ENCODE measurements around the gene RNF215. TPM values are rescaled to one million over a fixed set of nuclear protein-coding genes. Genes with fewer than 3 reads are reported as not detected.

Gene RNF215
- total RNA-seq, 2 donors from 2014 or later, result 5.6 to 7.5 TPM

DNA sequence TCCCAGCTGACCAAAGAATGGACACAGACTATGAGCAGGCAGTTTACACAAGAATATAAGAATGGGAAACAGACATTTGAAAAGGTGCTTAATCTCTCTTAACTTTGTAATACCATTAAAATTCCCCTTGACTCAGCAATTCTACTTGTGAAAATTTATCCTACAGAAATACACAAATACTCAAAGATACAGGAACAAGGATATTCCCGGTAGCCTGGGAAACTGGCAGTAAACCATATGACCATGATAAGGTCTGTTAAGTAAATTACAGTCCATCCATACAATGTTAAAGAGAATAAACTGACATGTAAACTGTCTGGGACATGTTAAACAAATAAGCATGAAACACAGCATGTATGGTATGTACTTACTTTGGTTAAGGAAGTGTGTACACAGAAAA is 29.6 kb upstream of the RNF215 start:
- H3K27ac ChIP-seq, result no peak overlapping the region
- no peak for DNase-seq (ENCODE audit: low spot score)
- no peak for TF ChIP-seq CTCF (IDR thresholded peaks at IDR 0.05)
- H3K9me3 ChIP-seq, result no peaks in the 10 kb centered on the region
- no peak overlapping the region for H3K4me3 ChIP-seq
- no peaks in the 10 kb centered on the region for H3K27me3 ChIP-seq
- H3K36me3 ChIP-seq, result peaks cover 26% of the 10 kb centered on the region
- H3K4me1 ChIP-seq, result peaks cover 0 to 6% of the 10 kb centered on the region in 2 donors

DNA sequence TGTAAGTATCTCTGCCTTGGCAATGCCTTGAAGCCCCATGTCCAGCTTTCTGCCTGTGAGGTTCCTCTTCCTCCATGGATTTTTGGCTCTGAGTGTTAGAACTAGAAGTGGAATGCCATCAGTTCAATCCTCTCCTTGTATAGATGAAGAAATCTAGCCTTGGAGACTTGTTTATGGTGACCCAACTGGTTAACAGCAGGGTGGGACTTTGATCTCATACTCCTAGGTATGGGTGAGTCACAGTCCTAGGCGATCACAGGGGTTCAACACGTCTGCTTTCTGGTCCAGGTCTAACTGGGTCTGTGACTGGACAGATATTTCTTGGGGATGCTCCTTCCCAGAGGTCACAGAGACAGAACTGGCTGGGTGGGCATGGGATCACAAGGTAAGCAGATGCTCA is 29.2 kb upstream of the RNF215 start:
- Histone ChIP-seq H3K27me3 (no peaks in the 10 kb centered on the region), H3K27ac (no peak overlapping the region), H3K36me3 (peaks cover 26% of the 10 kb centered on the region), H3K4me1 (peaks cover 0 to 2% of the 10 kb centered on the region in 2 donors), H3K9me3 (no peaks in the 10 kb centered on the region), H3K4me3 (no peak overlapping the region)
- TF ChIP-seq CTCF (IDR thresholded peaks at IDR 0.05), result no peak
- DNase-seq (ENCODE audit: low spot score), result no peak

GRCh38 chr22:30414525-30415047 is 27.4 kb upstream of the RNF215 start:
- H3K36me3 ChIP-seq, result peaks cover 32% of the 10 kb centered on the region
- TF ChIP-seq CTCF (IDR thresholded peaks at IDR 0.05), result no peak
- no peak overlapping the region for H3K4me3 ChIP-seq

DNA sequence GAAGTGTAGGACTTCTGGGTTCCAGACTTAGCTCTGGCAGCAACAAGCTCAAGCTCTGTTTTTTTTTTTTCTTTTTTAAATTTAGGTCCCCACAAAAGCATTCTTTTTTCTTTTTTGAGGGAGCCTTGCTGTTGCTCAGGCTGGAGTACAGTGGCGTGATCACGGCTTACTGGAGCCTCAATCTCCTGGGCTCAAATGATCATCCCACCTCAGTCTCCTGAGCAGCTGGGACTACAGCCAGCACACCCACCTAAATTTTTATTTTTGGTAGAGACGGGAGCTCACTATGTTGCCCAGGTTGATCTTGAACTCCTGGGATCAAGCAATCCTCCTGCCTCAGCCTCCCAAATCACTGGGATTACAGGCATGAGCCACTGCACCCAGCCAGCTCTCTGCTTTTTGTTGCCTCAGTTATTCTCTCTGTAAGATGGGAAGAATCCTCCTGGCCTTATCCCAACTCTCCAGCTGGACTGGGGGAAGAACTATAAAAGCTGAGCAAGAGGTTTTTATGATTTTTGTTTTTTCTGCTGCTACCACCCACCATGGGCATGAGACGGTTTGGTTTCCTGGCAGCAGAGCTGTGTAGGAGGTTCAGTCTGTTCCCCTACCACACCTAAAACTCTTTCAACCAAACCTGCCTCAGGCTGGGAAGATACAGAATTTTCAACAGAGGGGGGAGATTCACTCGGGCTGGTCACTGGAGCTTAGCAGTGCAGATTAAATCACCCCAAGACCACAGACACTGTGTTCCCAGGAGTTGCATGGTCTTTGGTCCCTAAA is 26.7 kb upstream of the RNF215 start:
- H3K9me3 ChIP-seq, result no peaks in the 10 kb centered on the region
- H3K27ac ChIP-seq, result no peak overlapping the region
- H3K4me3 ChIP-seq, result no peak overlapping the region
- no peaks in the 10 kb centered on the region for H3K27me3 ChIP-seq
- no peak for DNase-seq (ENCODE audit: low spot score)
- no peak for TF ChIP-seq CTCF (IDR thresholded peaks at IDR 0.05)
- H3K36me3 ChIP-seq, result peaks cover 36% of the 10 kb centered on the region
- H3K4me1 ChIP-seq, result no peaks in the 10 kb centered on the region

More at GRCh38 chr22:30414525-30415047, 27.4 kb upstream of the RNF215 start:
- Histone ChIP-seq H3K27ac (no peak overlapping the region), H3K27me3 (no peaks in the 10 kb centered on the region), H3K4me1 (no peaks in the 10 kb centered on the region), H3K9me3 (no peaks in the 10 kb centered on the region)
- DNase-seq (ENCODE audit: low spot score), result no peak

- Histone ChIP-seq H3K4me1 (no peaks in the 10 kb centered on the region), H3K27ac (no peak overlapping the region), H3K4me3 (no peak overlapping the region), H3K9me3 (no peaks in the 10 kb centered on the region), H3K27me3 (no peaks in the 10 kb centered on the region), H3K36me3 (peaks cover 40% of the 10 kb centered on the region)
- TF ChIP-seq CTCF (IDR thresholded peaks at IDR 0.05), result no peak
- no peak for DNase-seq (ENCODE audit: low spot score)
Measured at GRCh38 chr22:30413001-30413400, 25.8 kb upstream of the RNF215 start.
